GM23338 (cell line): ENCODE data around the gene USP48.

ENCODE experiments used
- CREB1 ChIP-seq: fragments of 250-450 bp; sonication (Bioruptor Pico); IDR thresholded peaks from 2 replicates; pipeline ENCODE4 v1.5.0; 2020; ENCODE audit warnings: low read depth, mild to moderate bottlenecking, moderate library complexity
- CTCF ChIP-seq, 2 experiments: fragments of 200-600 bp in 1 of 2; sonication (generic) in 1 of 2; conservative IDR thresholded peaks; 2 replicates each; pipeline versions ENCODE4 v1.5.1 to v1.6.1; 2016 to 2017; ENCODE audit warnings: antibody characterized with exemption in 2 of 2, low read depth in 2 of 2, mild to moderate bottlenecking in 2 of 2, moderate library complexity in 1 of 2
- ETS1 ChIP-seq: IDR thresholded peaks from 2 replicates; pipeline ENCODE4 v1.6.1; 2016; ENCODE audit warnings: antibody characterized with exemption
- EZH2 ChIP-seq: fragments of 200-600 bp; sonication (generic); IDR thresholded peaks from one replicate; pipeline ENCODE4 v1.8.0; 2017; ENCODE audit warnings: antibody characterized with exemption, mild to moderate bottlenecking, low read depth; ENCODE audit not compliant: unreplicated experiment
- EZH2phosphoT487 ChIP-seq: fragments of 200-600 bp; sonication (generic); IDR thresholded peaks from one replicate; pipeline ENCODE4 v1.8.1; 2018; ENCODE audit warnings: antibody characterized with exemption; ENCODE audit not compliant: unreplicated experiment
- JUNB ChIP-seq: IDR thresholded peaks from one replicate; pipeline ENCODE4 v1.6.1; 2016; ENCODE audit warnings: antibody characterized with exemption; ENCODE audit not compliant: unreplicated experiment
- POLR2AphosphoS5 ChIP-seq: IDR thresholded peaks from 2 replicates; pipeline ENCODE4 v1.6.1; 2016; ENCODE audit warnings: antibody characterized with exemption, low read depth
- ZNF114 ChIP-seq: fragments of 250-450 bp; sonication (Bioruptor Pico); IDR thresholded peaks from 2 replicates; pipeline ENCODE4 v1.5.0; 2020; ENCODE audit warnings: mild to moderate bottlenecking, moderate library complexity
- ZNF462 ChIP-seq: fragments of 250-450 bp; sonication (Bioruptor Pico); IDR thresholded peaks from 2 replicates; pipeline ENCODE4 v1.5.0; 2020; ENCODE audit warnings: mild to moderate bottlenecking, moderate library complexity

GRCh38 chr1:21823206-21823979 lies 40.4 kb upstream of the USP48 start:
- TF ChIP-seq CTCF (conservative IDR thresholded peaks at IDR 0.05; ENCODE audit: low read depth in 2 of 2) (no peak), CREB1 (CRISPR knock-in tag) (no peak), ZNF114 (CRISPR knock-in tag) (no peak), JUNB (no peak), EZH2 (no peak), POLR2AphosphoS5 (no peak), ZNF462 (CRISPR knock-in tag) (no peak), EZH2phosphoT487 (no peak), ETS1 (no peak)
